Suppressor macrophage (primary cell): ENCODE results near the gene KRTAP6-2.

ENCODE experiments used
- DNase-seq, 4 experiments: peaks; one replicate each; pipeline ENCODE4 v3.0.0-alpha.2; 2020 to 2022

KRTAP6-2 gene

GRCh38 chr21:30563630-30564029, 35.1 kb downstream of the KRTAP6-2 start:
- no peak for DNase-seq

GRCh38 chr21:30563072-30563471, 35.6 kb downstream of the KRTAP6-2 start:
- DNase-seq = no peak

- no peak for DNase-seq
Measured at GRCh38 chr21:30561957-30562356, 36.7 kb downstream of the KRTAP6-2 start.

GRCh38 chr21:30561264-30561895, 37.3 kb downstream of the KRTAP6-2 start, which contains the start of gene KRTAP19-7:
Gene KRTAP19-7, minus strand, starts transcription at chr21:30561314. Its CDS starts 25 bp downstream, at chr21:30561289.
- DNase-seq = no peak

- no peak for DNase-seq
Measured at GRCh38 chr21:30555095-30555494, 43.6 kb downstream of the KRTAP6-2 start.

GRCh38 chr21:30552782-30553181, 45.9 kb downstream of the KRTAP6-2 start:
- DNase-seq = no peak
